Measurements from ENCODE around the gene PRAMEF11.

- TF ChIP-seq POLR2AphosphoS5 (IDR thresholded peaks at IDR 0.05; ENCODE audit: low read depth, low read length), result no peak
- TF ChIP-seq, protein P1, sequence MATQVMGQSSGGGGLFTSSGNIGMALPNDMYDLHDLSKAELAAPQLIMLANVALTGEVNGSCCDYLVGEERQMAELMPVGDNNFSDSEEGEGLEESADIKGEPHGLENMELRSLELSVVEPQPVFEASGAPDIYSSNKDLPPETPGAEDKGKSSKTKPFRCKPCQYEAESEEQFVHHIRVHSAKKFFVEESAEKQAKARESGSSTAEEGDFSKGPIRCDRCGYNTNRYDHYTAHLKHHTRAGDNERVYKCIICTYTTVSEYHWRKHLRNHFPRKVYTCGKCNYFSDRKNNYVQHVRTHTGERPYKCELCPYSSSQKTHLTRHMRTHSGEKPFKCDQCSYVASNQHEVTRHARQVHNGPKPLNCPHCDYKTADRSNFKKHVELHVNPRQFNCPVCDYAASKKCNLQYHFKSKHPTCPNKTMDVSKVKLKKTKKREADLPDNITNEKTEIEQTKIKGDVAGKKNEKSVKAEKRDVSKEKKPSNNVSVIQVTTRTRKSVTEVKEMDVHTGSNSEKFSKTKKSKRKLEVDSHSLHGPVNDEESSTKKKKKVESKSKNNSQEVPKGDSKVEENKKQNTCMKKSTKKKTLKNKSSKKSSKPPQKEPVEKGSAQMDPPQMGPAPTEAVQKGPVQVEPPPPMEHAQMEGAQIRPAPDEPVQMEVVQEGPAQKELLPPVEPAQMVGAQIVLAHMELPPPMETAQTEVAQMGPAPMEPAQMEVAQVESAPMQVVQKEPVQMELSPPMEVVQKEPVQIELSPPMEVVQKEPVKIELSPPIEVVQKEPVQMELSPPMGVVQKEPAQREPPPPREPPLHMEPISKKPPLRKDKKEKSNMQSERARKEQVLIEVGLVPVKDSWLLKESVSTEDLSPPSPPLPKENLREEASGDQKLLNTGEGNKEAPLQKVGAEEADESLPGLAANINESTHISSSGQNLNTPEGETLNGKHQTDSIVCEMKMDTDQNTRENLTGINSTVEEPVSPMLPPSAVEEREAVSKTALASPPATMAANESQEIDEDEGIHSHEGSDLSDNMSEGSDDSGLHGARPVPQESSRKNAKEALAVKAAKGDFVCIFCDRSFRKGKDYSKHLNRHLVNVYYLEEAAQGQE (IDR thresholded peaks at IDR 0.05; ENCODE audit: insufficient read depth in 1 of 2, low read depth in 2 of 2, low read length in 2 of 2), result no peak
- TF ChIP-seq FOXP2 (optimal IDR thresholded peaks at IDR 0.05; ENCODE audit: borderline replicate concordance, extremely low read depth, extremely low read length, insufficient read depth), result no peak
- TF ChIP-seq SIN3A (IDR thresholded peaks at IDR 0.05; ENCODE audit: borderline replicate concordance, insufficient read depth, low read length), result no peak
- no peak for TF ChIP-seq TAF1 (IDR thresholded peaks at IDR 0.05; ENCODE audit: borderline replicate concordance, insufficient read depth, low read length)
Measured at GRCh38 chr1:12799730-12800129, 31.5 kb downstream of the PRAMEF11 start.
